CD4-positive, alpha-beta T cell treated with Interleukin-17A for 4 hours (primary cell): ENCODE data around the gene PHACTR1.
"Not testable (repeated sequence)": the region's sequence is repeated elsewhere in the genome, so short reads cannot be mapped to it uniquely, and the experiment has no call there.

Experiments
- DNase-seq: peaks from one replicate; pipeline ENCODE4 v3.0.0-alpha.2; 2020; ENCODE audit warnings: mixed read lengths

The PHACTR1 gene

DNA sequence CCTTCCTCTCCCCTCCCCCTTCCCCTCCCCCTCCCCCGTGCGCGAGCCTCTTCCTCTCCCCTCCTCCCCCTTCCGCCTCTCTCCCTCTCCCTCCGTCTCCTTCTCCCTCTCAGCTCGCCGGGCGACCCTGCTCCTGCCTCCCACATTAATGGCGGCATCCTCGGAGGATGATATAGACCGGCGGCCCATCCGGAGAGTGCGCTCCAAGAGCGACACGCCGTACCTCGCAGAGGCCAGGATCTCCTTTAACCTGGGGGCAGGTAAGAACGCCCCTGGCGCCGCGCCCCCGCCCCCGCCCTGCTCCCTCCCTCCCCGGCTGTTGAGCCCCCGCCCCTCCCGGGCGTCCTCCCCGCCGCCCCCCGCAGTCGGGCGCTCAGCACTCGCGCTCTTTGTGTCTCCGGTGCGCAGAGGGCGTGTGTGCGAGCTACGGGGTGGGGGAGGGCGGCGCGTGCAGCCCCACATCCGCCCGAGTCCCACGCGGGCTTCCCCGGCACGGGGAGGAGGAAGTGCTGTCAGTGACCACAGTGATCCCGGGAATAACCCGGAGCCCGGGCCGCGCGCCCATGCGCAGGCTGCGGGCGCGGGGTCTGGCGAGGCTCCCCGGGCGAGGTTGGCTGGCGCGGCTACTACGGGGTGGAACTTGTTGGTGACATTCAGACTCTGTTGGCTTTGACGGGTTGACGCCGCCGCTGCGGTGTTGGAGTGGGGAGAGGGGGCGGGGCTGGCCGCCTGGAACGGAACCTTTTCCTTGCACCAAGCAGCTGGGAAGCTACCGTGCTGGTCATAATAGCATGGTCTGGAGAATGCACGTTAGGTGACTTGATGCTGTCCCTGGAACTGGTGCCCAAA lies 33.2 kb downstream of the PHACTR1 start:
- no peak for DNase-seq

DNA sequence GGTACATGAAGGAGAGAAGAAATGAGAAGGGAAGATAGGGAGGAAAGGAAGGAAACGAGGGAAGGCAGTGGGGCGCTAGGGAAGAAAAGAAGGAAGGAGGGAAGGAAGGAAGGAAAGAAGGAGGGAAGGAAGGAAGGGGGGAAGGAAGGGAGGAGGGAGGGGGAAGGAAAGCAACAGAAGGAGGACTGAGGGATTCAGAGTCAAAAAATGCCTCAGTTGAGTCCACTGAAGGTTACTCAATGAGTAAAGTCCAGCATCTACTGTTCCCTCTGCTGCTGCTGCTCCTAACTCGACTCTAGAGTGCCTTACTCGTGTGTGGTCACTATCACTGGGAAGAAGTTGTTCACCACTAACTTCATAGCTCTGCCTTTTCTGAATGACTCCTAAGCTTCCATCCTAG lies 33.8 kb downstream of the PHACTR1 start:
- no peak for DNase-seq

DNA sequence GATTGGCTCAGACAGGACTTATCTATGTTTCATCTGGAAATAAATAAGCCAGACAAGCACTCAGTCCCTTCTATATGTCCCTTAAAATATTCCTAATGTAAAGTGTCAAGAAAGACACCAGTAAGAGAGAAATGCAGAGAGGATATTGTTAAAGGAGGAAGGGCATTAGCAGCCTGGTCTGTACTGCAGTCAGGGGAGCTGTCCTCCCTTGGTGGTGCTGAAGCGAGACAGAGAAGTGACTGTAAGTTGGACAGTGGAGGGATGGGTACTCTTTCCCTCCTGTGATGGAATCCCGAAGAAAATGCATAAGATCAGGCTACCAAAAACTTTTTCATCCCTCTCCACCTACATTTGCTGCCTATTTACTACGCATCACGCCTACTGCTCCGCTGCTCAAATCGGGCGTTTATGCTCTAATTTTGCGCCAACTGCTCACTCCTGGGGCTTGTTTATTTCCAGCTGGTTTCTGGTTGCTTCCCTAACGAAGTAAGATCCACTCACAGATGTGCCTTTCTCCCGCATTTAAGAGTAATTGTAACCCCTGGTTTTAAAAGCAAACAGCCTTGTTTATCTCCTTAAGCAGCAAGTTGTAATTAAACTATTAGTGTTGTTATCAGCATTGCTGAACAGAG lies 35.2 kb downstream of the PHACTR1 start:
- DNase-seq: peak; percentile 7

DNA sequence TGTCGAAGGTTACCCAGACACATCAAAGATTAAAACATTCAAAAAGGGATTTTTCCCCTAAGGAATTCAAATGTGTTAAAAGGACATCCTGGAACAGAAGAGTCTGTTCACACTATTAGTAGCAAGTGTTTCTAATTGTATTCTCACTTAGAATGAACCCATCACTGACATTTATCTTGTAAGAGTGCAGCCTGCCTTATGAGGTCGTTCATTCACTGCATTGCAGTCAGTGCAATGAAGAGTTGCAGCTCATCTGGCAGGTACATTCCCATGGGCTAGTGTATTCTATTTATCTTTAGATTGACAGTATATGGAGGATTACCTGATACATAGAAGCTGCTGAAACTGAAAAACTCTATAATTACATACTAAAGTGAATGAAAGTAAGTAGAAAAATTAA lies 36.5 kb downstream of the PHACTR1 start:
- DNase-seq: no peak

DNA sequence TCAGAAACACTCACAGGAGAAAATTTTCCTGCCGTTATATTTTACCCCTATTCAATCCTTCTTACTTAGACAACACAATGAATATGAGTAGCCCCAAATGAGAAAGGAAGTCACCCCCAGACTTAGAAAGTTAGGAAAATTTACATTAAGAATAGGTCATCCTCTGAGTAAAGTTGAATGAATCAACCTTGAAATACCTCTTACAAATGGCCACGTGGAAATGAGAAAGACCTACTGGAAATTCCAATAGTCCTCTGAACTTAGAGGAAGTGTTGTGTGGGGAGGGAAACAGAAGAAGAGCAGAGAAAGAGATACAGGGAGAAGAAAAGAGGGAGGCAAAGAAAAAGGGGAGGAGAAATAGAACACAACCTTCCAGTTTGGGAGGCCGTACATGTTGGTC lies 43.7 kb downstream of the PHACTR1 start:
- DNase-seq: no peak

DNA sequence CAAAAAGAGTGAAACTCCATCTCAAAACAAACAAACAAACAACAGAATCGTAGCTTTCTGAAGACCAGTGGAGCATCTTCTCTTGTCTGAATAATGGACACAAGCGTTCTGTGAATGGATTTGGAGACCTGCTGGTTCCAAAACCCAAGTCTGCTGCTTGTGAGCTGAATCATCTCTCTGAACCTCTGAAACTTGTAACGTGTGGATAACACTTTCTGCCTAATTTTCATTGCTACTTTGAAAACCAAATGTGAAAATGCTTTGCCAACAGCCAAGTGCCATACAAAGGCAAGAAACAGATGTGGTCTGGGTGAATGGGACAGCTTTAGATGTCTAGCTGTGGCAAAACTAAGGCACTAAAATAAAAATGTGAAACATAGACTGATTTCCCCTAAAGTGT lies 44.3 kb downstream of the PHACTR1 start:
- DNase-seq: no peak

DNA sequence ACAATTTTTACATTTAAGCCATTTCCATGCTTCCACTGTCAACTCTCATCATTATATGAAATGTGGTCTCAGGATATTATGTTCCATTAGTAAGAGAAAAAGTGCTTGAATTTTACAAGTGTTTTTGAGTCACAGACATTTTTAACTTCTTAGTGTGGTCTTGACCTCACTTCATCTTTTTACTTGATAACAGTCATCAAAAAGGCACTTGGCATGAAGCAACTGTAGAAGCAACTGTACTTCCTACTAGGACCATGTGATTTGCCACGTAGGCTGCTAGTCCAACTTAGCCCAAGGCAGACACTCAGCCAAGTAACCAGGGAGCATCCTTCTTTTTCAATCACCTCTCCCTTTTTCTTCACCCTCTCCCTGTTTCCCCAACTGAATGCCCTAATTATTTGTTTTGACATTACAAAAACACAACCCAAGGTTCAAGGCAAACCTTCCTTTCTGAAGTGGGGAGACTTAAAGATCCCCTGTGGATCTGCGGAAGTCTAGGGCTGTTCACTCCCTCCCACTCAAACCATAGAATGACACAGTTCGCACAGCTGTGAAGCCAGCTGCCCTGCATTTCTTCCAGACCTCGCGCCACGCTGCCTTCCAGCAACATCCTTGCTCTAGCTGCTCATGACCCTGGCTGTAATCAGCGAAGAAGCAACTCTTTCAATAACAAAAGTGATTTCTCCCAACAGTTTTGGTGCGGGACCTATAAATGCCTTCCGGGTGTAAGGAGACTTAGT lies 45.0 kb downstream of the PHACTR1 start:
- no peak for DNase-seq

DNA sequence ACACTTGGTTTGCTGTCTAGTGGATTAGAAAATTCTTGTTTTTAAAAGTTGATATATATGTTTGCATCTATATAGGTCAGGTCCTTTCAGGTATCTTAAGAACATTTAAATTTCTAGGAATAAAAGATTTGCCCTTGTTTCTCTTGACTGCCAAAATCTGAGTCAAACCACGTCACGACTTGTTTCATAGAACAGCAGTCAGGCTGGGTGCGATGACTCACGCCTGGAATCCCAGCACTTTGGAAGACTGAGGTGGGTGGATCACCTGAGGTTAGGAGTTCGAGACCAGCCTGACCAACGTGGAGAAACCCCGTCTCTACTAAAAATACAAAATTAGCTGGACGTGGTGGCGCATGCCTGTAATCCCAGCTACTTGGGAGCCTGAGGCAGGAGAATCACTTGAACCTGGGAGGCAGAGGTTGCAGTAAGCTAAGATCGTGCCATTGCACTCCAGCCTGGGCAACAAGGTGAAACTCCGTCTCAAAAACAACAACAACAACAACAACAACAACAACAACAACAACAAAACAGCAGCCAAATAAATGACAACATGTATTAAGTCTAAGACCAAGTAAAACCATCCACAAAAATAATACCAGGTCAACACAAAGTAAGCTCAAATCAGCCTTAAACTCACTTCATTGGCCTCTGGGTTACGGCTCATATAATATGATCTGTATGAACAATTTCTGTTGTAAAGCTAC lies 46.3 kb downstream of the PHACTR1 start:
- DNase-seq: not testable (repeated sequence)

DNA sequence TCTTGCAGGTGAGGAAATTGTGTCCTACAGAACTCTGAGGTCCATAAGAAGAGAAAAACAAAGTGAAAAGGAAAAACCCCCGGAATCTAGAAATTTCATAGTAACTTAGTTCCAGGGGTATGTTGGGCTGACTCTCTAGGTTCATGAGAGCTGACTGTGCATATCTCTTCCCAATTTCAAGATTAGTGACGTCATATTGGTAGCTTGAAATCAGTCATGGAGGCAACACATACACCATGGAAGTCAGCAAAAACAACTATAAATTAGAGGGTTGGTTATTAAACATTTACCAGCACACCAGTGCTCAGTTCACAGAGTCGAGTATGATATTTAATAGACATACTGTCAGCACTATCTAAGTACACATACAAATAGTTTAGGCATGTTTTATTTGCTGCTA lies 49.8 kb downstream of the PHACTR1 start:
- DNase-seq: no peak

DNA sequence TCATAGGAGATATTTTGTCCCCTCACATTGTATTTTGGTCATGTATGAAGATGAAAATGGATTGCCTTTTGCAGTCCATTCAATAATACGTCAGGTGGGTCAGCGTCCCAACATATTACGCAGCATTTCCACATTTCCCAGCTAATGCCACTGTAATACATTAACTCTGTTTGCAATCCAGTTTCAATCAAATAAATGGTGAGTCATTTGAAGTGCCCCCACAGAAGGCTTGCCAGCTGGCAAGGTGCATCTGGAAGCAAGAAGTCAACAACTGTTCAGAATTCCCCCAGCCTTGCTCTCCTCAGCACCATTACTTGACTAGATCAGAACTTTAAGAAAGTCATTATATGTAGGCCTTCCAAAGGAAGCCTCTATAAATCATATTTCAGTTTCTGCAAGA lies 50.4 kb downstream of the PHACTR1 start:
- DNase-seq: no peak

DNA sequence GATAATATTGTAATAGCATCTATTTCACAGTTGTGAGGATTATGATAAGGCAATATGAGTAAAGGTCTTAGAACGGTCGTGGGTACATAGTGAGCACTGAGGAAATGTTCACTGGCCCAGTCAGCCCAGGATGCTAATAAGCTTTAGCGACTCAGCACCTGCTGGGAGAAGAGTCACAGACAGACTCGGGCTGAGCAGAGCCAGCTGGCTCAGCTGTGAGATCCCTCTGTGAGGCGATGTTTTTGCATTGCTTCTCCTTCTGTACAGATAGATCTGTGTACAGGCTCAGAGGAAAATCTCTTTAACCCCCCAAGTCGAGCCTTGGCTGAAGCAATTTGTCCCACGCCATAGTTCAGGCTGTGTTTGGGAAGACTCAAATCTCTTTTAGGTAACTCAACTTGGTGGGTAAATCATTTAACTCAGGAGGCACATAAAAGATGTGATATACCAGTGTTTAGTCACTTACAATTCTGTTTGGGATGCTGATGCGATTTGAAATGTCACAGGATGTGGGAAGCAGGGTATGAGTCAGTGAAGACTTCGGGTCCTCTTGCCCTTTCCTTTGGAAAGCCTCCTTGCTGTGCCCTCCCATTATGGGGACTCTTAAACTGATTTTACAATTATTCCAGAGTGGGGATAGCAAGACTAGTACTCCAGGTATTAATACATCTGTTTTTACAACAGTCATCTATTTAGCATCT lies 53.1 kb downstream of the PHACTR1 start:
- DNase-seq: no peak

DNA sequence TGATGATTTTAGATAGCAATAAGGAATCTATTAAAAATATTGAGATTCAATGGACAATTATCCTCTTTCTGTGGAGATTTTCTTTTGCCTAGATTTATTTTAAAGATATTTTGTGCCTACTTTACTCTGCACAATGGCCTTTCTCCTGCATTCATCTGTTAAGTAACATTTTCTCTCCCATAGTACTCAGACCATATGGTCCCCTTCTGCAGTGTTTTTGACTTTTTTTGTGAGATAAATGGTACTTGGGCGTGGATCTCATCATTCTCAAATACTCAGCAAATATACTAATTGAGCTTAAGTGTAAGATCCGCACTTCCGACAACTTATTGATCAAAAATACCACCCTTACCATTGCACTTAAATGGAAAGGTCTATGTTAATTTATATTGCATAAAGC lies 55.8 kb downstream of the PHACTR1 start:
- DNase-seq: no peak

DNA sequence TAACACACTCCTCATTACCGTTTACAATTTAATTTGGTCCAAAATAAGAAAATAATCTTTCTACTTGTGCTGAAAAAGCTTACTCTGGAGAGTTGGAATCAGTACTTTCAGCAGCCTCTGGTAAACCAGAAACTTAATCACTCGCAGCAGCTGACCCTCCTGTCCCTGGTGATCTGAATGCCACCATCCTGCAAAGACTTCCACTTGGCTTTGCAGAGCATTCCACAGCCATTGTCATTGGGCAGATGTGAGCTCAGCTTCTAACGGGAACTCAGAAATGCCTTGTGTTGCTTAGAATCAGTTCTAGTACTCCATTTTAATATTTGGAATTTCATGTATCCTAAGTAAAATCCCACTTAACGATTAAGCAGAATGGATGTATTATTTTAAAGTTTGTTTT lies 59.7 kb downstream of the PHACTR1 start:
- DNase-seq: no peak

DNA sequence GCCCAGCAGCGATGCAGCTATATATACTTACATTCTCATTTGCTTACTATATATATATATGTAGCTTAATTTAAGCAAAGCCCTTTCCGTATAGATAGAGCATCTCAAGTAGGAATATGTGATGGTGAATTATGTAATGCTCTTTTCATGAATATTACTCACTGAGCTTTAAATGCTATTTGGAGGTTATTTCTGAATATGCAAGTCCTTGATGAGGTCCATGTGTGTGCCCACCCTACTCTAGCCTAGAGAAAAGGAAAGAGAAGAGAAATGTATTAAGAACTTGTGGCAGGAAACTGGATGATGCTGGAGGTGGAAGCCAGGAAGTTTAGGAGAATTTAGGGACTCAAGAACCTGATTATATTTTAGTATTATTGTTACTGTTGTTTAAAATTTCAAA lies 63.2 kb downstream of the PHACTR1 start:
- DNase-seq: no peak

DNA sequence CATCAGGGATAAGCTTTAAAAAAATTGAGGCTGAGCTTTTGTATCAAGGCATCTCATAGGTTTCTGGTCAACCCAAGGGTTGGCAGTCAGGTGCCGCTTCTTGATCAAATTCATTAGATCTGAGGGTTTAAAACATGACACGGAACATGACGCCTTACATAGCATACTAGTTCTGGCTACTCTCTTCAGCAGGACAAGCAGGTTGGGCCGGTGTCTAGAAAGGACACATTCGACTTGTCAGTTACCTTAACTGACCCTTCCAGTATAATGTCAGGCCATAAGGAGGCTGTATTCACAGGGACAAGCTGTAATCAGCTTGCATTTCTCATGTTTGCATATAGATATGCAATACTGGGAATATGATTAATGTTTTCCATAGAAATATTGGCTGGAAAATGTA lies 65.6 kb downstream of the PHACTR1 start:
- no peak for DNase-seq

DNA sequence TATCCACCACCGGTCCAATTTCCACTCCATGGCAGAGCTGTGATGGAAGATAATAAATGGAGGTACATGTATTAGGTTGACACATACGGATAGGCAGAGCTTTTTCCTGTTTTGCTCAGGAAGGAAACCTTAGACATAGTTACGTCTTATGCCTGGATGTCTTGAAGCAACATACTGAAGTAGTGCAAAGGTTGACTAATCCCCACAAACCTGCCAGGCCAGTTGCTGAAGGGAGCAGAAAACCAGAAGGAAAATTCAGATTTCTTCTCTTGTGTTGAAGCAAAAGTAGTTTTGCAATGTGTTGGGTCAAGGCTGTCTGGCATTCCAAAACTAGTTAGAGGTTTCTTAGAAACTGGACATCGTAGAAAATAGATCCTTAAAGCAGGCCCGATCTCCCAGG lies 68.7 kb downstream of the PHACTR1 start:
- DNase-seq: no peak

DNA sequence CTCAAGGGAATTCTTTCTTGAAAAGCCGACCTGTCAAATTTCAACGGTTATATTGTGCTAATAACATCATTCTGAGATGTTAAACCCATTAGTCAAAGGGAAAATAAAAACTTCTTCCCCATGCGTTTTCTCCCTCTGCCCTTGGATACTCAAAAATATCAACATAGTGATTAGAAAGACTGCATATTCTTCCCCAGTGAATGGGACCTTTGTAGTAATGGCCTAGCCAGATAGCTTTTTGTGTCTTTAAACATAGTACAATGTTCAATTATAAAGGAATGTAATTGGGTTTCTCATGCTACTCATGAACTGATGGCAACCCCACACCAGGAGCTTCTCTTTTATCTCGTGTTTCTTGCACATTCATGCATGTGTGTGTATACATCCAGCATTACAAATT lies 69.4 kb downstream of the PHACTR1 start:
- DNase-seq: no peak

DNA sequence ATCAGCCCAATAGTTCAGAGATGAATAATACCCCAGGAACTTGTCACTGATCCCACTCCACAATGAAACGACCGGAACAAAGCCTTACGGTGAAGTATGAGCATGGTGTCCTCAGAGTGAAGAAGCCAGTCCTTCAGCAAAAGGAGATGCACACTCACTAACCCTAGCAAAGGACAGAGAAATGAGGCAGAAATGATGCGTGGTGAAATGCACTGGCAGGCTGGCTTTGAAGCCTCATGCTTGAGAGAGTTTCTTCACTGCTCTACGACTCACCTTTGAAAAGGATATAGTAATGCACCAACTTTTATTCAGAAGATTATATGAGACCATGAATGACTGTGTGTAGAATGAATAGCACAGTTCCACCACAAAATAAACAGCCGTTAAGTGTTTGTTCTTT lies 74.8 kb downstream of the PHACTR1 start:
- no peak for DNase-seq

DNA sequence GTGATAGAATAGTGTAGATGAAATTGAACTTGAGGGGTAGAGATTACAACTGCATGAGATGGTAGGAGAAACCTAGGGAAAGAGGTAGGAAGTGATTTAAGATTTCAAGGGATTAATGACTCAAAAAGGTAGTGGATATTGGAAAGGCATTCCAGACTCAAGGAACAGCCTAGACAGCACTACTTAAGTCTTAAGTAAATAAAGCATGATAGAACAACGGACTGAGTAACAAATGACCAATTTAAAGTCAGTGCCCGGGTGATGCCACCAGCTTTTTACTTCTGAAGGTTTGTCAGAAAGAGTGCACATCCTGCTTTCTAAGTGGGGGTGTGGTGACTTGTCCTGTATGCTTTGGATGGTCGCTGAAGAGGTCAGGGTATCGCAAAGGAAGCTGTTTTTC lies 81.8 kb downstream of the PHACTR1 start:
- DNase-seq: no peak

DNA sequence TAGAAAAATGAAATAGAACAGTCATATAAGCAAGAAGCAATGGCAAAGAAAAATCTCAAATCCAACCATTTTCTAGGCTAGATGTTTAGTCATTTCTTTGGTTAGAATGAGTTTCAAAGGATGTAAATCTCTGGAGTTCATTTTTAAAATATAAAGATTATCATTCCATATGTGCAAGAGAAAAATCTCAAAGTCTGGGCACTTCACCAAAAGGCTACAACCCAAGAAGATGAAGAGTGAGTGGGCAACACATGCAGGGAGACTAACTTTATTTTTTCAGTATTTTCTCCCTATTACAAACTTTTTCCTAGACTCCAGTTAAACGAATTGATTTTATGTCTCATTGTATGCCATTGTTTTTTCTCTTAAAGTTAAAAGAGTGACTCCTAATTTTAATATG lies 83.6 kb downstream of the PHACTR1 start:
- DNase-seq: no peak

DNA sequence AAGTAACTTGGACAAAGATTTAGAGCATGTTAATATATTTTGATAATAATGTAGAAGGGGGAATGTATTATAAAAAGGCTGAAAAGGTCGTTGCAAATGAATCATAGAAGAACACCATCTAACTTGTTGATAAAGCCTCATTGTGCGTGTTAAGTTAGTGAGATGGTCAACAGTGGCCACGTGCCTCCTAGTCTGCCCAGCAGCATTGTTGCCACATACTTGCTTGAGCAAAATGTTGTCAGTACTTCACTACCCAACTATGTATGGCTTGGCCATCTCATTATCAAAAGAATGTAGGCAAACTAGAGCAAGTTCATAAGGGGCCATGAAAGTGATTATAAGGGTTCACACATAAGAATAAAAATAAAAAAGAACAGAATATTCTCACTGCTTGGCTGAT lies 84.6 kb downstream of the PHACTR1 start:
- DNase-seq: no peak

DNA sequence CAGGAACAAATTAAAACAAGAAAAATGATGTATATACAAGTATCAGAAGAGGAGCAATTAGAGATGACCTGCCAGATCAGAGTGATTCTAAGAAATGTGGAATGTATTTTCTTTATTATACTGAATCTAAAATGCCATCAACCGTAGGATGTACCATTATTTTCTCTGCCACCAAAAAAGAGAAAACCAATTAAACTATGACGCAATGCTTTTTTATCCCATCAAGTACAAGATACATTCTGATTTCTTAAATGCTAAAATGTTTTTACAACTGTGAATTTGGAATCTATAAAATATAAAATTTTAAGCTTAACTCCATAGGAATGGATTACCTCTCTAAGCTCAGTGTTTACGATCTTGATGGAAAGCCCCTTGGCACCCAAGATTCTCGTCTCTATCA lies 85.9 kb downstream of the PHACTR1 start:
- no peak for DNase-seq

DNA sequence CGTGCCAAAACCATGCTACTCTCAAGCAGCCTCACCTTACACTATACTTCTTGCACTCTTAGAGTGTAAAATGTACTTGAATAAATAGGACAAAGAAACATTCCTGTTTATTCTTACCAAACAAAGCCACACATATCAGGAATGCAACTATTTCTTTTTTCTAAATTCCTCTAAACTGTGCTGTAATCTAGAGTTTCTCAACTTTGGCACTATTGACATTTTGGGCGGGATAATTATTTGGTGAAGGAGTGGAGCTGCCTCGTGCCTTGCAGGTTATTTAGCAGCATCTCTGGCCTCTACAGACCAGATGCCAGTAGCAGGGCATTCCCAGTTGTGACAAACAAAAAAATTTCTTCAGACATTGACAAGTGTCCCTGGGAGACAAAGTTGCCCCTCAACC lies 86.9 kb downstream of the PHACTR1 start:
- no peak for DNase-seq
